Measurements from ENCODE around the gene WDR75.

WDR75 gene

DNA sequence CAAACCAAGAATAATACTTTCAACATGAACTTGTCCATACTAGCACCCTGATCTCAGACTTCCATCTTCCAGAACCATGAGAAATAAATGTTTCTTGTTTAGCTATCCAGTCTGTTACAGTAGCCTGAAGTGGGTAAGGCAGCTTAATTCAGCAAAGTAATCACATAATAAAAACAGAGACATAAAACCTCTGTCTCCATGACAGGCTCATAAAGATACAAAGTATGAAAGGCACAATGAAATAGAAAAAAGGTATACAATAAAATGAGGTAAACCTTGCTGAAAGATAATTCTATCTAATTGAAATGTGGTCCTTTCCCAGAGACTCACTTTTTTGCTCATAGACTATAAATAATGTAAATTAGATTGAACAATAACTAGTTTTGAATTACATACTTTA is 46.7 kb upstream of the WDR75 start:
- TF ChIP-seq ZC3H10 (CRISPR knock-in tag; IDR thresholded peaks at IDR 0.05) (0 out of 2 replicates have a peak, but pooled peaks have one; percentile 5), ZFP30 (CRISPR knock-in tag; IDR thresholded peaks at IDR 0.05) (no peak)
- ATAC-seq, result no peak

DNA sequence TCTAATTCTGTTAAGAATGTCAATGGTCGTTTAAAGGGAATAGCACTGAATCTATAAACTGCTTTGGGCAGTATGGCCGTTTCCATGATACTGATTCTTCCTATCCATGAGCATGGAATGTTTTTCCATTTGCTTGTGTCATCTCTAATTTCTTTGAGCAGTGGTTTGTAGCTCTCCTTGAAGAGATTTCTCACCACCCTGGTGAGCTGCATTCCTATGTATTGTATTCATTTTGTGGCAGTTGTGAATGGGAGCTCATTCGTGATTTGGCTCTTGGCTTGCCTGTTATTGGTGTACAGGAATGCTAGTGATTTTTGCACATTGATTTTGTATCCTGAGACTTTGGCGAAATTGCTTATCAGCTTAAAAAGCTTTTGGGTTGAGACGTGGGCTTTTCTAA is 38.3 kb upstream of the WDR75 start:
- peak; percentile 9; the same call in 2 of the 3 replicates for ATAC-seq
- TF ChIP-seq CSDC2 (CRISPR knock-in tag; IDR thresholded peaks at IDR 0.05) (no peak), TCF4 (CRISPR knock-in tag; IDR thresholded peaks at IDR 0.05; ENCODE audit: borderline replicate concordance) (no peak), OSR1 (CRISPR knock-in tag; IDR thresholded peaks at IDR 0.05) (no peak), RARB (CRISPR knock-in tag; IDR thresholded peaks at IDR 0.05) (no peak), ESRRG (CRISPR knock-in tag; IDR thresholded peaks at IDR 0.05) (no peak), ZFP3 (CRISPR knock-in tag; IDR thresholded peaks at IDR 0.05) (no peak), ZNF8 (CRISPR knock-in tag; IDR thresholded peaks at IDR 0.05) (no peak), PPARA (CRISPR knock-in tag; IDR thresholded peaks at IDR 0.05; ENCODE audit: borderline replicate concordance) (no peak), TOX (CRISPR knock-in tag; IDR thresholded peaks at IDR 0.05; ENCODE audit: borderline replicate concordance) (no peak), SNAI2 (CRISPR knock-in tag; IDR thresholded peaks at IDR 0.05) (no peak), ZFP30 (CRISPR knock-in tag; IDR thresholded peaks at IDR 0.05) (no peak), ZNF70 (CRISPR knock-in tag; IDR thresholded peaks at IDR 0.05) (no peak), ZC3H10 (CRISPR knock-in tag; IDR thresholded peaks at IDR 0.05) (no peak), ARNTL (CRISPR knock-in tag; IDR thresholded peaks at IDR 0.05; ENCODE audit: borderline replicate concordance, low read depth) (no peak), ISL1 (CRISPR knock-in tag; IDR thresholded peaks at IDR 0.05) (no peak)
- TF ChIP-seq, protein P1, sequence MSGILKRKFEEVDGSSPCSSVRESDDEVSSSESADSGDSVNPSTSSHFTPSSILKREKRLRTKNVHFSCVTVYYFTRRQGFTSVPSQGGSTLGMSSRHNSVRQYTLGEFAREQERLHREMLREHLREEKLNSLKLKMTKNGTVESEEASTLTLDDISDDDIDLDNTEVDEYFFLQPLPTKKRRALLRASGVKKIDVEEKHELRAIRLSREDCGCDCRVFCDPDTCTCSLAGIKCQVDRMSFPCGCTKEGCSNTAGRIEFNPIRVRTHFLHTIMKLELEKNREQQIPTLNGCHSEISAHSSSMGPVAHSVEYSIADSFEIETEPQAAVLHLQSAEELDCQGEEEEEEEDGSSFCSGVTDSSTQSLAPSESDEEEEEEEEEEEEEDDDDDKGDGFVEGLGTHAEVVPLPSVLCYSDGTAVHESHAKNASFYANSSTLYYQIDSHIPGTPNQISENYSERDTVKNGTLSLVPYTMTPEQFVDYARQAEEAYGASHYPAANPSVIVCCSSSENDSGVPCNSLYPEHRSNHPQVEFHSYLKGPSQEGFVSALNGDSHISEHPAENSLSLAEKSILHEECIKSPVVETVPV (CRISPR knock-in tag; IDR thresholded peaks at IDR 0.05), result no peak
- TF ChIP-seq, protein P2, sequence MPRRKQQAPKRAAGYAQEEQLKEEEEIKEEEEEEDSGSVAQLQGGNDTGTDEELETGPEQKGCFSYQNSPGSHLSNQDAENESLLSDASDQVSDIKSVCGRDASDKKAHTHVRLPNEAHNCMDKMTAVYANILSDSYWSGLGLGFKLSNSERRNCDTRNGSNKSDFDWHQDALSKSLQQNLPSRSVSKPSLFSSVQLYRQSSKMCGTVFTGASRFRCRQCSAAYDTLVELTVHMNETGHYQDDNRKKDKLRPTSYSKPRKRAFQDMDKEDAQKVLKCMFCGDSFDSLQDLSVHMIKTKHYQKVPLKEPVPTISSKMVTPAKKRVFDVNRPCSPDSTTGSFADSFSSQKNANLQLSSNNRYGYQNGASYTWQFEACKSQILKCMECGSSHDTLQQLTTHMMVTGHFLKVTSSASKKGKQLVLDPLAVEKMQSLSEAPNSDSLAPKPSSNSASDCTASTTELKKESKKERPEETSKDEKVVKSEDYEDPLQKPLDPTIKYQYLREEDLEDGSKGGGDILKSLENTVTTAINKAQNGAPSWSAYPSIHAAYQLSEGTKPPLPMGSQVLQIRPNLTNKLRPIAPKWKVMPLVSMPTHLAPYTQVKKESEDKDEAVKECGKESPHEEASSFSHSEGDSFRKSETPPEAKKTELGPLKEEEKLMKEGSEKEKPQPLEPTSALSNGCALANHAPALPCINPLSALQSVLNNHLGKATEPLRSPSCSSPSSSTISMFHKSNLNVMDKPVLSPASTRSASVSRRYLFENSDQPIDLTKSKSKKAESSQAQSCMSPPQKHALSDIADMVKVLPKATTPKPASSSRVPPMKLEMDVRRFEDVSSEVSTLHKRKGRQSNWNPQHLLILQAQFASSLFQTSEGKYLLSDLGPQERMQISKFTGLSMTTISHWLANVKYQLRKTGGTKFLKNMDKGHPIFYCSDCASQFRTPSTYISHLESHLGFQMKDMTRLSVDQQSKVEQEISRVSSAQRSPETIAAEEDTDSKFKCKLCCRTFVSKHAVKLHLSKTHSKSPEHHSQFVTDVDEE (CRISPR knock-in tag; IDR thresholded peaks at IDR 0.05), result no peak
- TF ChIP-seq, protein P3, sequence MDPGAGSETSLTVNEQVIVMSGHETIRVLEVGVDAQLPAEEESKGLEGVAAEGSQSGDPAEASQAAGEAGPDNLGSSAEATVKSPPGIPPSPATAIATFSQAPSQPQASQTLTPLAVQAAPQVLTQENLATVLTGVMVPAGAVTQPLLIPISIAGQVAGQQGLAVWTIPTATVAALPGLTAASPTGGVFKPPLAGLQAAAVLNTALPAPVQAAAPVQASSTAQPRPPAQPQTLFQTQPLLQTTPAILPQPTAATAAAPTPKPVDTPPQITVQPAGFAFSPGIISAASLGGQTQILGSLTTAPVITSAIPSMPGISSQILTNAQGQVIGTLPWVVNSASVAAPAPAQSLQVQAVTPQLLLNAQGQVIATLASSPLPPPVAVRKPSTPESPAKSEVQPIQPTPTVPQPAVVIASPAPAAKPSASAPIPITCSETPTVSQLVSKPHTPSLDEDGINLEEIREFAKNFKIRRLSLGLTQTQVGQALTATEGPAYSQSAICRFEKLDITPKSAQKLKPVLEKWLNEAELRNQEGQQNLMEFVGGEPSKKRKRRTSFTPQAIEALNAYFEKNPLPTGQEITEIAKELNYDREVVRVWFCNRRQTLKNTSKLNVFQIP (CRISPR knock-in tag; IDR thresholded peaks at IDR 0.05; ENCODE audit: borderline replicate concordance, low read depth), result no peak
- TF ChIP-seq, protein P4, sequence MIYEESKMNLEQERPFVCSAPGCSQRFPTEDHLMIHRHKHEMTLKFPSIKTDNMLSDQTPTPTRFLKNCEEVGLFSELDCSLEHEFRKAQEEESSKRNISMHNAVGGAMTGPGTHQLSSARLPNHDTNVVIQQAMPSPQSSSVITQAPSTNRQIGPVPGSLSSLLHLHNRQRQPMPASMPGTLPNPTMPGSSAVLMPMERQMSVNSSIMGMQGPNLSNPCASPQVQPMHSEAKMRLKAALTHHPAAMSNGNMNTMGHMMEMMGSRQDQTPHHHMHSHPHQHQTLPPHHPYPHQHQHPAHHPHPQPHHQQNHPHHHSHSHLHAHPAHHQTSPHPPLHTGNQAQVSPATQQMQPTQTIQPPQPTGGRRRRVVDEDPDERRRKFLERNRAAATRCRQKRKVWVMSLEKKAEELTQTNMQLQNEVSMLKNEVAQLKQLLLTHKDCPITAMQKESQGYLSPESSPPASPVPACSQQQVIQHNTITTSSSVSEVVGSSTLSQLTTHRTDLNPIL (CRISPR knock-in tag; IDR thresholded peaks at IDR 0.05; ENCODE audit: low read depth), result no peak

DNA sequence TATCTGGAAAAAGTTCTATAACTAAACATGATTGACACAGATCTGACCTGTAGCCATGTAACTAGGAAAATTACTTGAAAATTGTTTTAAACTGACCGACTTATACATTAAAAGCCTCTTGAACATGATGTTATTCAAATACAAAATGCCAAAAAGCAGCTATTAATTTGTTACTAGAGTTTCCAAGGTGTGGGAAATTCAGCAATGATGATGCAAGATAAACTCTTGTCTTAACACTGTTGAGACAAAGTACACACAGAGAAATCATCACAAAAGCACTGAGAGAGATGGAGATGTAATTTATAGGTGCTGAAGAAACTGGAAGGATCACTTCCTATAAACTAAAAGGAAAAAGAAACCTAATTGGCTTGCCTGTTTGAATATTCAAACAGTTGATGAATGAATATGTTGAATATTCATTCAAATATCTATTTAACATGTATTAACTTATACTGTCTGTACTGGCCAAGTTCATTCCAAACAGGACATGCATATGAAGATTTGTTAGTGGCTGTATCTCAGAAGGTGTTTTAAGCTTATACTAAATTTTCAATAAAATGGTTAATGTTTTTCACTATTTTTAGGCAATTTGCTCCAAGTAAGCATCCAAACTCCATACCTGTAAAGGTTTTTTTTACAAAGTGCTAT is 34.6 kb upstream of the WDR75 start:
- ATAC-seq, result peak; percentile 2; the same call in 1 of the 3 replicates
- no peak for TF ChIP-seq TCF4 (CRISPR knock-in tag; IDR thresholded peaks at IDR 0.05; ENCODE audit: borderline replicate concordance)
- no peak for TF ChIP-seq BACH2 (CRISPR knock-in tag; IDR thresholded peaks at IDR 0.05; ENCODE audit: borderline replicate concordance)

DNA sequence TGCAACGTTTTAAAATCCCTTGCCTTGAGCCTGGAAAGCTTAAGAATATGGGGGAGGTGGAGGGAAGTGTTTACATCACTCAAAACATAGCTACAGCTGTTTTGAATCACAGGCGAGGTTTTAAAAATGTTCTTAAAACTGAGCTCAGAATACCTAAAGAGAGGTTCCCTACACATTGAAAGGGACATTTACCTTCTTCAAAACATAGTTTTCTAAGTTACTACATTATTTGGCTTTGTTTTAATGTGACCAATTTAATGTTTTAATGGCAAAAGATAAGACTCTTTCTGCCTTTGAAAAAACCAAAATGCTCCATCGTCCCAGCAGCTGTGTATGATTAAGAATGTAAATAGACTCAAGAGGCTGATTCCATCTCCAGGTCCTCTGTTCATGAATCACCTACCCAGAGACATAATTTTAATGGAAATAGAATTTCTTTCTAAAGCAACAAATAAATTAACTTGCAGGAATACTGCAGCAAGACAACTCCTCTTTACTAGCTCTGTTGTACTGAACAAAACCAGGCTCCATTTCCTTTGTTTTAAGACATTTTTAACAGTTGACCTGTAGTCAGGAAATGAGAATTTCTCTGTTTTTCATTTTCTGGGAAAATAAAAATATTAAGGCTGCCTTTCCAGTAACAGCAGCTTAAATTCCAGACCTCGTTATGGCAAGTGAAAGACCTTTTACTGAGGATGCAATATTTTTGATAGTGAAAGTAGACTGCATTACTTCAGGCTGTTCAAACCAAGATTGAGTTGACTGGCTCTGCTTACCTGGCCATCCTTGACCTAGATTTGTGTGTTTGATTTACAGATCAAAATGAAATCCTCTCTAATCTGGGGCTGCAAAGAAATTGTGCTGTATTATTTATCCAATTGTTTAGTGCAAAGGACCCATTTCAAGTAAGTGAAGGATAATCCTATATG is 33.7 kb upstream of the WDR75 start:
- peak; percentile 82 for ATAC-seq
- TF ChIP-seq CSDC2 (CRISPR knock-in tag; IDR thresholded peaks at IDR 0.05) (no peak), SNAI2 (CRISPR knock-in tag; IDR thresholded peaks at IDR 0.05) (no peak), ISL1 (CRISPR knock-in tag; IDR thresholded peaks at IDR 0.05) (peak; percentile 90), TCF4 (CRISPR knock-in tag; IDR thresholded peaks at IDR 0.05; ENCODE audit: borderline replicate concordance) (peak; percentile 95), ZNF565 (CRISPR knock-in tag; conservative IDR thresholded peaks at IDR 0.05; ENCODE audit: low read depth) (no peak)
- TF ChIP-seq, protein P3 (CRISPR knock-in tag; IDR thresholded peaks at IDR 0.05; ENCODE audit: borderline replicate concordance, low read depth), result no peak
- TF ChIP-seq, protein P5, sequence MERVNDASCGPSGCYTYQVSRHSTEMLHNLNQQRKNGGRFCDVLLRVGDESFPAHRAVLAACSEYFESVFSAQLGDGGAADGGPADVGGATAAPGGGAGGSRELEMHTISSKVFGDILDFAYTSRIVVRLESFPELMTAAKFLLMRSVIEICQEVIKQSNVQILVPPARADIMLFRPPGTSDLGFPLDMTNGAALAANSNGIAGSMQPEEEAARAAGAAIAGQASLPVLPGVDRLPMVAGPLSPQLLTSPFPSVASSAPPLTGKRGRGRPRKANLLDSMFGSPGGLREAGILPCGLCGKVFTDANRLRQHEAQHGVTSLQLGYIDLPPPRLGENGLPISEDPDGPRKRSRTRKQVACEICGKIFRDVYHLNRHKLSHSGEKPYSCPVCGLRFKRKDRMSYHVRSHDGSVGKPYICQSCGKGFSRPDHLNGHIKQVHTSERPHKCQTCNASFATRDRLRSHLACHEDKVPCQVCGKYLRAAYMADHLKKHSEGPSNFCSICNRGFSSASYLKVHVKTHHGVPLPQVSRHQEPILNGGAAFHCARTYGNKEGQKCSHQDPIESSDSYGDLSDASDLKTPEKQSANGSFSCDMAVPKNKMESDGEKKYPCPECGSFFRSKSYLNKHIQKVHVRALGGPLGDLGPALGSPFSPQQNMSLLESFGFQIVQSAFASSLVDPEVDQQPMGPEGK (CRISPR knock-in tag; IDR thresholded peaks at IDR 0.05; ENCODE audit: borderline replicate concordance), result 0 out of 2 replicates have a peak, but pooled peaks have one; percentile 35

Measured in SK-N-SH treated with all-trans-retinoic acid at 6 μM for 48 hours (cell line).